SH-SY5Y (cell line): Measurements from ENCODE around the gene SHCBP1.

ENCODE experiments used
- GATA2 ChIP-seq: IDR thresholded peaks from 2 replicates; pipeline ENCODE4 v1.6.1; 2011; ENCODE audit warnings: mild to moderate bottlenecking, low read depth, low read length
- GATA3 ChIP-seq: IDR thresholded peaks from 2 replicates; pipeline ENCODE4 v1.6.1; 2011; ENCODE audit warnings: low read depth, mild to moderate bottlenecking, low read length, moderate library complexity

GRCh38 chr16:46648656-46649055 is 27.5 kb upstream of the SHCBP1 start:
- TF ChIP-seq GATA2 (no peak), GATA3 (no peak)
